Measurements from ENCODE around the gene VTN. TPM values are rescaled to one million over a fixed set of nuclear protein-coding genes. Genes with fewer than 3 reads are reported as not detected.

VTN gene
- total and polyA plus RNA-seq, 2 donors (not counting 3 experiments of a cell fraction or from before 2014, with no cell fraction given): 1.1 TPM; not detected in 1

DNA sequence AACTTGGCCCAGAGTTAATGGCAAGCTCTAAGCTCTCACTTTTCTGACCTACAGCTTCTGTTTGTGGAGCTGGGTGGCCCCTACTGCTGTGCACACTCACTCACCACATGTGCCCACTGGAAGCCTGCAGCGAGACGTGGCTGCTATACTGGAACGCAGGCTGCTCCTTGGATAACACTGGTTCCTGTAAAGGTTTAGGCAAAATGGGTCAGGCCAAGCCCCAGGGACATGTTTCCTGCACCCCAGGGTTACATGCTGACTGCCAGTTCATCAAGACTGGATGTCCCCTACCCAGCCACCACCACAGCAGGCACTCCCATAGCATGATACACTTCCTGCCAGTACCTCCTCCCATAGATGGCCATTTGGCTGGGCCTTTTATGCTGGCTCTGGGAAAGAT, 21.1 kb downstream of the VTN start:
- Histone ChIP-seq H3K4me1 (ENCODE audit: control insufficient read depth, extremely low read depth, insufficient read depth, low read length) (peaks cover 32% of the 10 kb centered on the region), H3K4me2 (ENCODE audit: insufficient read depth, low read length) (no peak overlapping the region), H3K4me3 (replicated peaks in 1 of 3; ENCODE audit: insufficient read depth in 1 of 3, low read depth in 1 of 3, low read length in 3 of 3) (no peak overlapping the region), H3K79me2 (ENCODE audit: control insufficient read depth, insufficient read depth, low read length) (no peaks in the 10 kb centered on the region), H4K20me1 (replicated peaks; ENCODE audit: control insufficient read depth, extremely low read depth, insufficient read depth, low read length) (no peaks in the 10 kb centered on the region), H3K9me3 (replicated peaks; ENCODE audit: control insufficient read depth, insufficient read depth, low read length) (no peaks in the 10 kb centered on the region), H3K27me3 (ENCODE audit: control insufficient read depth in 2 of 2, insufficient read depth in 2 of 2, low read length in 2 of 2) (no peaks in the 10 kb centered on the region), H3K27ac (ENCODE audit: insufficient read depth, low read depth, low read length) (no peak overlapping the region), H3K9ac (replicated peaks; ENCODE audit: extremely low read depth, insufficient read depth, low read length) (no peak overlapping the region), H2AFZ (ENCODE audit: low read depth, low read length) (no peak overlapping the region), H3K36me3 (ENCODE audit: control insufficient read depth in 2 of 2, extremely low read depth in 1 of 2, insufficient read depth in 2 of 2, low read length in 2 of 2) (peaks cover 20 to 36% of the 10 kb centered on the region in 2 experiments), H3K9me1 (replicated peaks; ENCODE audit: control insufficient read depth, extremely low read depth, insufficient read depth, low read length) (no peaks in the 10 kb centered on the region)
- dilution Hi-C loops (cut with MboI; ENCODE audit: extremely low pct_ligation_motif_present, low sequenced_read_pairs): no loop called here
- BruUV-seq (replicated peaks): no TSS peak
- POLR2A ChIA-PET: no interaction called here
- FAIRE-seq: no peak
- DNase-seq (ENCODE audit: low read depth, low spot score): no peak
- CTCF ChIA-PET: interaction anchor here (0.9 to 3.5 kb wide), 2 partner anchors 7 to 544 kb away, joined by 3 to 23 read pairs; partner anchors contain the start of gene POLDIP2
- no peak for TF ChIP-seq MYC (IDR thresholded peaks at IDR 0.05; ENCODE audit: low read depth, low read length)
- TF ChIP-seq POLR2A (IDR thresholded peaks at IDR 0.05; ENCODE audit: low read depth, low read length): peak; percentile 12
- intact Hi-C loops (cut with micrococcal nuclease): no loop called here

DNA sequence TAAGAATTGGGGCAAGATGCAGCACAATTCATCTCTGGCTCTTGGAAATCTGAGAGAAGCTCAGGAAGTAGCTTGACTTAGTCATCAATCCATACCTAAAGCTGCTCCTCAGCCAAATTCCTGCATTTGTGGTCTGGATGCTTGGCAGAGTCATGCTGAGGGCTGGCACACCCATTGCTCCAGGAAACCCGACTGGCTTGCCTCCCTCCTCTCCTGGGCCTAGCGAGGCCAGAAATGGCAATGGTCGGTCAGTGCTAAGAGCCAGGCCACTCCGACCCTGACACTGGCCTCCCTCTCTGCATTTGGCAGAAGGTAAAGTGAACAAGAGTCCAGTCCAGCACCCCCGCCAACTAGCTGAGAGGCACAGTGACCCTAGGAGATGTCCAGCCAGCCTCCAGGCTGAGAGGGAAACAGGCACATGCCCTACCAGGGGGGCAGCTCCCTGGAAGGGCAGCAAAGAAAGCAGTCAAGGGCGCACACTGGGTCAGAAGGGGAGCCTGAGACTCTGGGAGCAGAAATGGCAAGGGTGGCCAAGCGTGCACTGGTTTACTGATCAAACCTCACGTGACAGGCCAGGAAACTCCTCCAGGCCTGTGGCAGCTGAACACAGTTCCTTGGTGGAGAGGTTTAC, 22.7 kb downstream of the VTN start:
- no peak overlapping the region for H3K4me3 ChIP-seq (replicated peaks in 1 of 3; ENCODE audit: insufficient read depth in 1 of 3, low read depth in 1 of 3, low read length in 3 of 3)
- dilution Hi-C loops (cut with MboI; ENCODE audit: extremely low pct_ligation_motif_present, low sequenced_read_pairs) (no loop called here), intact Hi-C loops (cut with micrococcal nuclease) (loop anchor here (1.0 to 2.0 kb wide), 6 partner anchors 9 to 542 kb away; partner anchors contain the start of genes LYRM9 and TMEM97)
- BruUV-seq (replicated peaks): TSS peak; percentile 29
- H4K20me1 ChIP-seq (replicated peaks; ENCODE audit: control insufficient read depth, extremely low read depth, insufficient read depth, low read length): no peaks in the 10 kb centered on the region
- H3K27ac ChIP-seq (ENCODE audit: insufficient read depth, low read depth, low read length): peak overlapping the region; percentile 88
- peaks cover 32% of the 10 kb centered on the region for H3K4me1 ChIP-seq (ENCODE audit: control insufficient read depth, extremely low read depth, insufficient read depth, low read length)
- no peaks in the 10 kb centered on the region for H3K79me2 ChIP-seq (ENCODE audit: control insufficient read depth, insufficient read depth, low read length)
- H3K9me3 ChIP-seq (replicated peaks; ENCODE audit: control insufficient read depth, insufficient read depth, low read length): no peaks in the 10 kb centered on the region
- TF ChIP-seq EZH2 (IDR thresholded peaks at IDR 0.05; ENCODE audit: borderline replicate concordance, low read depth, low read length, severe bottlenecking) (no peak), POLR2AphosphoS5 (IDR thresholded peaks at IDR 0.05; ENCODE audit: insufficient read depth, low read depth, low read length) (no peak), FOS (IDR thresholded peaks at IDR 0.05; ENCODE audit: borderline replicate concordance, insufficient read depth, low read length) (peak; percentile 51), MYC (IDR thresholded peaks at IDR 0.05; ENCODE audit: low read depth, low read length) (no peak), JUN (IDR thresholded peaks at IDR 0.05; ENCODE audit: borderline replicate concordance, insufficient read depth, insufficient read length, low read depth) (peak; percentile 35), GATA2 (IDR thresholded peaks at IDR 0.05; ENCODE audit: insufficient read depth, insufficient read length, low read depth, low read length) (no peak), POLR2A (IDR thresholded peaks at IDR 0.05; ENCODE audit: low read depth, low read length) (peak; percentile 53)
- TF ChIP-seq, protein P1, sequence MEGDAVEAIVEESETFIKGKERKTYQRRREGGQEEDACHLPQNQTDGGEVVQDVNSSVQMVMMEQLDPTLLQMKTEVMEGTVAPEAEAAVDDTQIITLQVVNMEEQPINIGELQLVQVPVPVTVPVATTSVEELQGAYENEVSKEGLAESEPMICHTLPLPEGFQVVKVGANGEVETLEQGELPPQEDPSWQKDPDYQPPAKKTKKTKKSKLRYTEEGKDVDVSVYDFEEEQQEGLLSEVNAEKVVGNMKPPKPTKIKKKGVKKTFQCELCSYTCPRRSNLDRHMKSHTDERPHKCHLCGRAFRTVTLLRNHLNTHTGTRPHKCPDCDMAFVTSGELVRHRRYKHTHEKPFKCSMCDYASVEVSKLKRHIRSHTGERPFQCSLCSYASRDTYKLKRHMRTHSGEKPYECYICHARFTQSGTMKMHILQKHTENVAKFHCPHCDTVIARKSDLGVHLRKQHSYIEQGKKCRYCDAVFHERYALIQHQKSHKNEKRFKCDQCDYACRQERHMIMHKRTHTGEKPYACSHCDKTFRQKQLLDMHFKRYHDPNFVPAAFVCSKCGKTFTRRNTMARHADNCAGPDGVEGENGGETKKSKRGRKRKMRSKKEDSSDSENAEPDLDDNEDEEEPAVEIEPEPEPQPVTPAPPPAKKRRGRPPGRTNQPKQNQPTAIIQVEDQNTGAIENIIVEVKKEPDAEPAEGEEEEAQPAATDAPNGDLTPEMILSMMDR (IDR thresholded peaks at IDR 0.05; ENCODE audit: extremely low read depth in 1 of 2, insufficient read depth in 1 of 2, low read depth in 1 of 2, low read length in 2 of 2): no peak
- TF ChIP-seq, protein P2, sequence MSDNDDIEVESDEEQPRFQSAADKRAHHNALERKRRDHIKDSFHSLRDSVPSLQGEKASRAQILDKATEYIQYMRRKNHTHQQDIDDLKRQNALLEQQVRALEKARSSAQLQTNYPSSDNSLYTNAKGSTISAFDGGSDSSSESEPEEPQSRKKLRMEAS (IDR thresholded peaks at IDR 0.05; ENCODE audit: insufficient read depth, insufficient read length): no peak
- H3K27me3 ChIP-seq (ENCODE audit: control insufficient read depth in 2 of 2, insufficient read depth in 2 of 2, low read length in 2 of 2): no peaks in the 10 kb centered on the region
- ChIA-PET POLR2A (interaction anchor here (1.3 to 3.3 kb wide), 3 partner anchors 10 to 23 kb away, joined by 4 to 34 read pairs (median 13); partner anchors contain the start of genes IFT20, POLDIP2, SARM1 and TNFAIP1), CTCF (interaction anchor here (0.9 to 3.9 kb wide), 11 partner anchors 9 to 587 kb away, joined by 3 to 31 read pairs (median 9); partner anchors contain the start of genes IFT20, LYRM9, POLDIP2 and TNFAIP1)
- H2AFZ ChIP-seq (ENCODE audit: low read depth, low read length): no peak overlapping the region
- peak overlapping the region; percentile 39 for H3K4me2 ChIP-seq (ENCODE audit: insufficient read depth, low read length)
- DNase-seq (ENCODE audit: low read depth, low spot score) (no peak), FAIRE-seq (peak; percentile 97)
- H3K9me1 ChIP-seq (replicated peaks; ENCODE audit: control insufficient read depth, extremely low read depth, insufficient read depth, low read length): no peaks in the 10 kb centered on the region
- H3K9ac ChIP-seq (replicated peaks; ENCODE audit: extremely low read depth, insufficient read depth, low read length): peak overlapping the region; percentile 60
- H3K36me3 ChIP-seq (ENCODE audit: control insufficient read depth in 2 of 2, extremely low read depth in 1 of 2, insufficient read depth in 2 of 2, low read length in 2 of 2): peaks cover 22 to 38% of the 10 kb centered on the region in 2 experiments

Data from endothelial cell of umbilical vein (primary cell).